Activated naive CD4-positive, alpha-beta T cell treated with anti-CD3 and anti-CD28 coated beads for 36 hours (primary cell): ENCODE data around the gene KCNJ1. TPM values are rescaled to one million over a fixed set of nuclear protein-coding genes. Genes with fewer than 3 reads are reported as not detected.

ENCODE experiments used
- CTCF ChIA-PET: fragments of 350-600 bp; sonication (Branson Sonifier 250); formaldehyde crosslinking; loops from one replicate; lab custom pipeline; 2021; ENCODE audit warnings: antibody characterized with exemption; lab: Charles Lee
- DNase-seq: peaks from one replicate; pipeline ENCODE4 v3.0.0-alpha.2; 2020
- H3K27ac Mint-ChIP-seq: one replicate; pipeline ENCODE4 v1.8.0; 2021; ENCODE audit warnings: mild to moderate bottlenecking, mixed read lengths
- H3K27me3 Mint-ChIP-seq: one replicate; pipeline ENCODE4 v1.8.0; 2021; ENCODE audit warnings: low read depth, mixed read lengths
- H3K36me3 Mint-ChIP-seq: one replicate; pipeline ENCODE4 v1.8.0; 2021; ENCODE audit warnings: low read depth, mixed read lengths
- H3K4me1 Mint-ChIP-seq: one replicate; pipeline ENCODE4 v1.8.0; 2021; ENCODE audit warnings: low read depth, mixed read lengths
- H3K4me3 Mint-ChIP-seq: one replicate; pipeline ENCODE4 v1.8.0; 2021; ENCODE audit warnings: mild to moderate bottlenecking, moderate library complexity, mixed read lengths
- H3K9me3 Mint-ChIP-seq: one replicate; pipeline ENCODE4 v1.8.0; 2021; ENCODE audit warnings: mixed read lengths
- intact Hi-C: fragments of 100-400 bp; cut with micrococcal nuclease; formaldehyde crosslinking; loops from one replicate; pipeline ENCODE4 v1.15.1; 2023
- total RNA-seq, 2 experiments: library from RNA; stranded (reverse); gene quantifications; one replicate each; pipeline ENCODE4 v1.2.3, GENCODE V29; 2021

KCNJ1 gene
- total RNA-seq, 2 experiments from 2014 or later: not detected

DNA sequence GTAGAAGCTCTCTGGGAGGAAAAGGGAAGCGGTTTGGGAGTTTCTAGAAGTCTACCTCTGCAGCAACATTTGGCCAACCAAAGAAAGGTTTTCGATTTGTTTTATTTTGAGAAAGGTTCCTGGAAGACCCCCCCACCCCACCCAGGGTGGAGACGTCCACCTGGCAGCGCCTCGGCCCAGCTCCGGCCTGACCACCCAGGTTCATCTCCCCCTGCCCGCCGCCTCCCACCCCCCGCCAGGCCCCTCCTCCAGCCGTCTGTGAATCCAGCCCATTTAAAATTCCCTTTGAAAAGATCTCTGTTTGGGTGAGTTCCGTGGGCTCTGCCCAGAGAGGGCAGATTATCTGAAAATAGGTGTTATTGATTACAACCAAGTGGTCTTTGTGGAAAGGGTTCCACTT, 43.3 kb downstream of the KCNJ1 start:
- Mint-ChIP-seq H3K4me1 (no peaks in the 10 kb centered on the region), H3K9me3 (no peaks in the 10 kb centered on the region), H3K36me3 (no peaks in the 10 kb centered on the region), H3K4me3 (no peak overlapping the region), H3K27ac (no peak overlapping the region), H3K27me3 (no peaks in the 10 kb centered on the region)
- no peak for DNase-seq
- intact Hi-C loops: loop anchor here (5.0 kb wide), 1 partner anchor 41 kb away; no protein-coding TSS in a partner anchor
- CTCF ChIA-PET: interaction anchor here (1.1 kb wide), 1 partner anchor 195 kb away, joined by 3 read pairs; no protein-coding TSS in a partner anchor

GRCh38 chr11:128822130-128822529, 45.0 kb downstream of the KCNJ1 start:
- Mint-ChIP-seq H3K36me3 (peaks cover 2% of the 10 kb centered on the region), H3K27me3 (no peaks in the 10 kb centered on the region), H3K9me3 (no peaks in the 10 kb centered on the region), H3K27ac (no peak overlapping the region), H3K4me1 (no peaks in the 10 kb centered on the region), H3K4me3 (no peak overlapping the region)
- CTCF ChIA-PET: interaction anchor here (0.7 to 2.6 kb wide), 2 partner anchors 8 to 12 kb away, joined by 4 to 15 read pairs; no protein-coding TSS in a partner anchor
- intact Hi-C loops: loop anchor here (5.0 kb wide), 1 partner anchor 40 kb away; no protein-coding TSS in a partner anchor
- DNase-seq: no peak

DNA sequence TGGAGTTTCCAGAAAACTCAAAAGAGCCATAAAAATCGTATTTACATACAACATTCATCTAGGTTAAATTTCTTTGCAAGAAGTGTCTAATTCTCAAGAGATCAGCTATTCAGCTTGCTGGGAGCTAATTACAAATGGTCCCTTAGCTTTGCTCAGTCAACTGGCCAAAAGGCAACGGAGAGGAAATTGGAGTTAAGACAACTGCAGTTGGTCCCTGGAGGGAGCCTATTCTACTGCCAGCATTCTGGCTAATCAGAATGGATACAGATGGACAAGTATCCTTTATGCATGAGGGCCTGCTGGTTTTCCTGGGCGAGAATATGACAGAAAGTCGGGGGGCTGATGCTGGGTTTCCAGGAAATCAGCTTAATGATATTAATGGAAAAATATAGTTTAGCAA, 45.5 kb downstream of the KCNJ1 start:
- H3K27me3 Mint-ChIP-seq: no peaks in the 10 kb centered on the region
- CTCF ChIA-PET: interaction anchor here (0.7 to 2.6 kb wide), 3 partner anchors 9 to 664 kb away, joined by 4 to 15 read pairs (median 5); no protein-coding TSS in a partner anchor
- H3K27ac Mint-ChIP-seq: no peak overlapping the region
- H3K4me3 Mint-ChIP-seq: no peak overlapping the region
- intact Hi-C loops: loop anchor here (5.0 kb wide), 1 partner anchor 39 kb away; no protein-coding TSS in a partner anchor
- no peaks in the 10 kb centered on the region for H3K4me1 Mint-ChIP-seq
- no peak for DNase-seq
- H3K36me3 Mint-ChIP-seq: peaks cover 2% of the 10 kb centered on the region
- H3K9me3 Mint-ChIP-seq: no peaks in the 10 kb centered on the region

- no peak overlapping the region for H3K27ac Mint-ChIP-seq
- intact Hi-C loops: no loop called here
- H3K36me3 Mint-ChIP-seq: peaks cover 2% of the 10 kb centered on the region
- H3K4me3 Mint-ChIP-seq: no peak overlapping the region
- H3K27me3 Mint-ChIP-seq: no peaks in the 10 kb centered on the region
- no peak for DNase-seq
- H3K4me1 Mint-ChIP-seq: no peaks in the 10 kb centered on the region
- CTCF ChIA-PET: interaction anchor here (1.6 kb wide), 1 partner anchor 12 kb away, joined by 4 read pairs; no protein-coding TSS in a partner anchor
- no peaks in the 10 kb centered on the region for H3K9me3 Mint-ChIP-seq
Observed at GRCh38 chr11:128819198-128819597, 47.9 kb downstream of the KCNJ1 start.

DNA sequence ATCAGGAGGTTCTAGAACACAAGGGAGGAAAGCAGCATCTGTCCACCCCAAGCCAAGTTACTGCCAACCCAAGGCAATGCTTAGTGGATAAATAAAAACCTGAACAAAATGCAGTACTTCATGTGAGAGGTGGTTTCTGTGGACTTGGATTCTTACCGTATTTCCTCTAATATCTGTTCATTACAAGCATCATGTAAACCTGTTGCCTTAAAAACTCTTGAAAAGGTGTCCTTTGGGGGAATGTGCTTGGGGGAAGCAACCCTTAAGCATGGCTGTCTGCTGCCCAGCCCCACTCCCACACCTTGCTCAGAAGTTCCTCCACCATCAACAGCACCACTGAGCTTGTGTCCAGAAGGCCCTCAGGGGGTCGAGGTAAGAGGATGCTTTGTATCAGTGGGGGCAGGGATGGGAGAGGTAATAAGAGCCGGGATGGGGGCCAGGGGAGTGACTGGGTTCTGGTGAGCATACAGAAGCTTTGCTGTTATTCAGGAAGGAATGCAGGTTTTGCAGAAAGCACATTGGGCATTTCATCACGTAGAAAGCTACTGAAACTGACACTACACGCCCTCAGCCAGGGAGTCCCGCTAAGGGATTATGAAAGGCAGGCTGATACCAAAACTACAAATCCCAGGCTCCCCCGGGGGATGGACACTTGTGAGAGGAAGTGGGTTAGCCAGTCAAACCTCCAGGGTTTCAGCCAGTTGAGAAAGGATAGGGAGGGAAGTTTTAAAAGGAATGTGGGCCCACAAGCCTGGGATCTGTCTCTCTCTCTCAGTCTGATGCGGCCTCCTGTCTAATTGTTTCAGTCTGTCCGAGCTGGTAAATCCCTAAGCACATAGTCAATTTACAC, 52.0 kb downstream of the KCNJ1 start:
- no peak for DNase-seq
- H3K36me3 Mint-ChIP-seq: peaks cover 14% of the 10 kb centered on the region
- no peaks in the 10 kb centered on the region for H3K4me1 Mint-ChIP-seq
- H3K9me3 Mint-ChIP-seq: no peaks in the 10 kb centered on the region
- H3K4me3 Mint-ChIP-seq: no peak overlapping the region
- CTCF ChIA-PET: no interaction called here
- no peak overlapping the region for H3K27ac Mint-ChIP-seq
- no peaks in the 10 kb centered on the region for H3K27me3 Mint-ChIP-seq
- intact Hi-C loops: no loop called here

- no peak for DNase-seq
- no peak overlapping the region for H3K4me3 Mint-ChIP-seq
- no peak overlapping the region for H3K27ac Mint-ChIP-seq
- H3K36me3 Mint-ChIP-seq: peaks cover 22% of the 10 kb centered on the region
- no peaks in the 10 kb centered on the region for H3K27me3 Mint-ChIP-seq
- H3K4me1 Mint-ChIP-seq: peaks cover 4% of the 10 kb centered on the region
- intact Hi-C loops: no loop called here
- H3K9me3 Mint-ChIP-seq: no peaks in the 10 kb centered on the region
- CTCF ChIA-PET: no interaction called here
Observed at GRCh38 chr11:128813729-128814128, 53.4 kb downstream of the KCNJ1 start.

- no peak for DNase-seq
- no peaks in the 10 kb centered on the region for H3K27me3 Mint-ChIP-seq
- intact Hi-C loops: no loop called here
- H3K4me1 Mint-ChIP-seq: peaks cover 12% of the 10 kb centered on the region
- CTCF ChIA-PET: no interaction called here
- no peak overlapping the region for H3K4me3 Mint-ChIP-seq
- no peak overlapping the region for H3K27ac Mint-ChIP-seq
- no peaks in the 10 kb centered on the region for H3K9me3 Mint-ChIP-seq
- H3K36me3 Mint-ChIP-seq: peaks cover 29% of the 10 kb centered on the region
Observed at GRCh38 chr11:128810784-128811514, 56.1 kb downstream of the KCNJ1 start.

DNA sequence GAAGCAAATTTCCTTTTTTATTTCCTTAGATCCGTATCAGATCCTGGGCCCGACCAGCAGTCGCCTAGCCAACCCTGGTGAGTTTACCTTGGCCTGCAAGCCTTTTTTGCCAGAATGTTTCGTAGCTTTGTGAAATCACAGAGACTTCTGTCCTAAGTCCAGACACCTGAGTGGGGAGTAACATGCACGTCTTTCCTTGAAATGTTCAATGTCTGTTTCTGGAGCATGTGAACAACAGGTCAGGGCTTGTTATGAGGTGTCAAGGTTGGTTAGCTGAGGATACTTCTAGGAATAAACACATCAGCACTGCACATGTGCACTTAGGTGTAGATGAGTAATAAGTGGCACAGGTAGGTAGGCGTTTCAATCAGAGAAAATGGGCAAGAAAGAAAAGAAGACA, 58.0 kb downstream of the KCNJ1 start:
- Mint-ChIP-seq H3K4me1 (peaks cover 16% of the 10 kb centered on the region), H3K27me3 (no peaks in the 10 kb centered on the region), H3K9me3 (no peaks in the 10 kb centered on the region), H3K36me3 (peaks cover 29% of the 10 kb centered on the region), H3K27ac (no peak overlapping the region), H3K4me3 (no peak overlapping the region)
- CTCF ChIA-PET: interaction anchor here (0.9 to 1.3 kb wide), 4 partner anchors 20 to 652 kb away, joined by 3 to 4 read pairs (median 3); no protein-coding TSS in a partner anchor
- no peak for DNase-seq
- intact Hi-C loops: no loop called here

GRCh38 chr11:128807909-128808308, 59.2 kb downstream of the KCNJ1 start:
- no peak for DNase-seq
- Mint-ChIP-seq H3K27me3 (no peaks in the 10 kb centered on the region), H3K36me3 (peaks cover 33% of the 10 kb centered on the region), H3K27ac (no peak overlapping the region), H3K9me3 (no peaks in the 10 kb centered on the region), H3K4me1 (peaks cover 22% of the 10 kb centered on the region), H3K4me3 (no peak overlapping the region)
- intact Hi-C loops: no loop called here
- CTCF ChIA-PET: interaction anchor here (1.0 to 1.2 kb wide), 2 partner anchors 31 to 650 kb away, joined by 3 to 4 read pairs; no protein-coding TSS in a partner anchor

GRCh38 chr11:128806506-128807261, 60.4 kb downstream of the KCNJ1 start:
- CTCF ChIA-PET: interaction anchor here (0.6 to 1.3 kb wide), 3 partner anchors 25 to 875 kb away, joined by 3 to 5 read pairs (median 3); no protein-coding TSS in a partner anchor
- Mint-ChIP-seq H3K4me3 (no peak overlapping the region), H3K27me3 (no peaks in the 10 kb centered on the region), H3K4me1 (peaks cover 22% of the 10 kb centered on the region), H3K9me3 (no peaks in the 10 kb centered on the region), H3K36me3 (peaks cover 33% of the 10 kb centered on the region), H3K27ac (no peak overlapping the region)
- no peak for DNase-seq
- intact Hi-C loops: no loop called here

- H3K27ac Mint-ChIP-seq: no peak overlapping the region
- no peaks in the 10 kb centered on the region for H3K27me3 Mint-ChIP-seq
- H3K9me3 Mint-ChIP-seq: no peaks in the 10 kb centered on the region
- intact Hi-C loops: no loop called here
- DNase-seq: no peak
- no peak overlapping the region for H3K4me3 Mint-ChIP-seq
- CTCF ChIA-PET: no interaction called here
- peaks cover 25% of the 10 kb centered on the region for H3K36me3 Mint-ChIP-seq
- H3K4me1 Mint-ChIP-seq: peaks cover 22% of the 10 kb centered on the region
Observed at GRCh38 chr11:128804481-128804880, 62.6 kb downstream of the KCNJ1 start.
